ENCODE data around the gene POU2F1.

The POU2F1 gene

GRCh38 chr1:167473761-167474160 is 253.1 kb downstream of the POU2F1 start:
- DNase-seq = no peak

DNA sequence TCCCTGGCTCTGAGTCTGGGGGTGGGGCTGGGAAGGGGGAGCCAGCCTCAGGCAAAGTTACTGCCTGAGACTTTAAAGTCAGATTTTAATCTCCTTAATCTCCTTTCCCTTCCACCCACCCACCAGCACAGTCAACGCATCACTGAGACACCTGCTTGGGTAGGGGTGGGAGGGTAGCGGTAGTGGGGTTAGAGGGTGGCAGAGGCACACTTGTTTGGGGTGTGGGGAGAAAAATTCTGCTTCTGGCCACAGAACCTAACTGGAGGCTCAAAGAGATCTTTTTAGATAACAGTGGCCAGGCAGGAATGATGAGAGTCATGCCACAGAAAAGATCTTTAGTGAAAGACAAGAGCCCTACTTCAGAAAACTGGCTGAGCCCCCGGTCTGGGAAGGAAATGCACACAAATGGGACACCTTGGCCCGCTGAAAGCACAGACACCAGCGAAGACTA is 253.5 kb downstream of the POU2F1 start:
- DNase-seq = no peak

- DNase-seq = no peak
Observed at GRCh38 chr1:167476061-167476460, 255.4 kb downstream of the POU2F1 start.
